CD14-positive monocyte (primary cell): ENCODE data around the gene SOCS2. TPM values are rescaled to one million over a fixed set of nuclear protein-coding genes. Genes with fewer than 3 reads are reported as not detected.

Experiments
- DNase-seq, 3 donors: peaks; one replicate each; pipeline ENCODE4 v3.0.0-alpha.2; 2011 to 2022
- H2AFZ ChIP-seq: 2 replicates; pipeline ENCODE4 v1.6.0; 2012; ENCODE audit warnings: mild to moderate bottlenecking, low read depth, low read length, inconsistent platforms; ENCODE audit not compliant: insufficient read depth, poor library complexity, severe bottlenecking
- H3K27ac ChIP-seq, 2 donors: 1 replicate in 1 of 2; 2 replicates in 1 of 2; pipeline ENCODE4 v1.5.1; 2012 to 2013; ENCODE audit warnings: low read length in 2 of 2, control low read depth in 1 of 2, inconsistent platforms in 1 of 2, low read depth in 1 of 2, mild to moderate bottlenecking in 1 of 2
- H3K27me3 ChIP-seq, 2 donors: one replicate each; pipeline versions ENCODE4 v1.6.0 to v1.6.1; 2011 to 2013; ENCODE audit warnings: low read length in 2 of 2; ENCODE audit not compliant: control insufficient read depth in 2 of 2, insufficient read depth in 2 of 2
- H3K36me3 ChIP-seq, 2 donors: replicated peaks in 1 of 2; 1 replicate in 1 of 2; 2 replicates in 1 of 2; pipeline versions ENCODE4 v1.5.1 to v1.6.1; 2012 to 2013; ENCODE audit warnings: low read length in 2 of 2, control low read depth in 1 of 2, inconsistent platforms in 1 of 2, mild to moderate bottlenecking in 1 of 2; ENCODE audit not compliant: insufficient read depth in 2 of 2, control insufficient read depth in 1 of 2
- H3K4me1 ChIP-seq, 2 donors: 1 replicate in 1 of 2; 2 replicates in 1 of 2; pipeline versions ENCODE4 v1.5.1 to v1.6.1; 2012 to 2013; ENCODE audit warnings: low read length in 2 of 2, control low read depth in 1 of 2, inconsistent platforms in 1 of 2, mild to moderate bottlenecking in 1 of 2, moderate library complexity in 1 of 2; ENCODE audit not compliant: insufficient read depth in 2 of 2, control insufficient read depth in 1 of 2
- H3K4me2 ChIP-seq: replicated peaks from 2 replicates; pipeline ENCODE3; 2012; ENCODE audit warnings: low read length, moderate library complexity, mild to moderate bottlenecking; ENCODE audit not compliant: poor library complexity, severe bottlenecking; ENCODE audit errors: extremely low read depth
- H3K4me3 ChIP-seq, 3 experiments: fragments of 200-600 bp in 1 of 3; sonication (generic) in 1 of 3; replicated peaks in 1 of 3; 1 replicate in 2 of 3; 2 replicates in 1 of 3; pipeline ENCODE4 v1.5.1; 2011 to 2013; ENCODE audit warnings: low read length in 3 of 3, mild to moderate bottlenecking in 3 of 3, control low read depth in 2 of 3, low read depth in 2 of 3, inconsistent platforms in 1 of 3, moderate library complexity in 1 of 3
- H3K79me2 ChIP-seq: 2 replicates; pipeline ENCODE4 v1.6.0; 2012; ENCODE audit warnings: mild to moderate bottlenecking, control low read depth, inconsistent platforms, low read length, moderate library complexity; ENCODE audit not compliant: insufficient read depth
- H3K9ac ChIP-seq: 2 replicates; pipeline ENCODE4 v1.6.0; 2017; ENCODE audit warnings: low read length, mild to moderate bottlenecking; ENCODE audit not compliant: insufficient read depth, poor library complexity, severe bottlenecking
- H3K9me3 ChIP-seq, 2 donors: replicated peaks in 1 of 2; 1 replicate in 1 of 2; 2 replicates in 1 of 2; pipeline versions ENCODE4 v1.5.1 to v1.6.1; 2012 to 2013; ENCODE audit warnings: low read length in 2 of 2, control low read depth in 1 of 2; ENCODE audit not compliant: control insufficient read depth in 1 of 2, insufficient read depth in 1 of 2
- H4K20me1 ChIP-seq: 2 replicates; pipeline ENCODE4 v1.6.0; 2012; ENCODE audit warnings: mild to moderate bottlenecking, low read length, control low read depth, moderate library complexity; ENCODE audit not compliant: insufficient read depth
- H3K27ac Mint-ChIP-seq, 7 donors: one replicate each; pipeline ENCODE4 v1.8.0; 2020; ENCODE audit warnings: mild to moderate bottlenecking in 7 of 7, mixed read lengths in 7 of 7, moderate library complexity in 6 of 7, inconsistent platforms in 2 of 7
- H3K27me3 Mint-ChIP-seq, 3 donors: one replicate each; pipeline ENCODE4 v1.8.0; 2021 to 2022; ENCODE audit warnings: low read depth in 3 of 3, mild to moderate bottlenecking in 3 of 3, mixed read lengths in 3 of 3, moderate library complexity in 3 of 3, inconsistent platforms in 1 of 3
- H3K36me3 Mint-ChIP-seq, 2 donors: one replicate each; pipeline ENCODE4 v1.8.0; 2020; ENCODE audit warnings: mixed read lengths in 2 of 2, inconsistent platforms in 1 of 2, mild to moderate bottlenecking in 1 of 2
- H3K4me1 Mint-ChIP-seq: one replicate; pipeline ENCODE4 v1.8.0; 2020; ENCODE audit warnings: mild to moderate bottlenecking, mixed read lengths
- H3K4me3 Mint-ChIP-seq, 2 donors: one replicate each; pipeline ENCODE4 v1.8.0; 2020; ENCODE audit warnings: mild to moderate bottlenecking in 2 of 2, mixed read lengths in 2 of 2, moderate library complexity in 1 of 2
- H3K9me3 Mint-ChIP-seq, 7 donors: one replicate each; pipeline ENCODE4 v1.8.0; 2020 to 2022; ENCODE audit warnings: mixed read lengths in 7 of 7, mild to moderate bottlenecking in 6 of 7, moderate library complexity in 6 of 7, inconsistent platforms in 2 of 7
- CTCF ChIP-seq: fragments of 200-600 bp; IDR thresholded peaks from one replicate; pipeline ENCODE4 v1.8.0; 2022; ENCODE audit warnings: antibody characterized with exemption, mild to moderate bottlenecking
- WGBS: methylation state at CpG from one replicate; pipeline ENCODE4 v1.1.5; 2013; ENCODE audit warnings: missing lambda C conversion rate; ENCODE audit not compliant: insufficient coverage; 5-methylcytosine and 5-hydroxymethylcytosine counted together
- intact Hi-C, 2 donors: fragments of 100-400 bp; cut with micrococcal nuclease; formaldehyde crosslinking; loops; one replicate each; pipeline versions ENCODE4 v1.15.0 to v1.15.1; 2023
- polyA plus RNA-seq, 3 donors: library from polyadenylated mRNA; depleted of rRNA in 1 of 3; unstranded in 2 of 3; stranded (reverse) in 1 of 3; fragments of 300-500 nt in 2 of 3; fragments of >200 nt in 1 of 3; fragmentation: Illumina TruSeq in 2 of 3; gene quantifications; 1 replicate in 2 of 3; 2 replicates in 1 of 3; pipeline ENCODE4 v1.2.3, GENCODE V29; 2012 to 2021

The SOCS2 gene
- polyA plus RNA-seq, 3 donors, result 0.18 to 0.91 (median 0.22) TPM

- Histone ChIP-seq H3K4me3 (no peak overlapping the region), H3K4me1 (no peaks in the 10 kb centered on the region), H3K27ac (no peak overlapping the region), H4K20me1 (no peaks in the 10 kb centered on the region), H3K79me2 (no peaks in the 10 kb centered on the region), H3K27me3 (peaks cover 37 to 44% of the 10 kb centered on the region in 2 donors), H3K4me2 (no peak overlapping the region), H3K9ac (no peak overlapping the region), H3K36me3 (no peaks in the 10 kb centered on the region), H3K9me3 (no peaks in the 10 kb centered on the region), H2AFZ (no peak overlapping the region)
- peaks cover 0 to 2% (median 0%) of the 10 kb centered on the region in 7 donors for H3K9me3 Mint-ChIP-seq
- no peak overlapping the region for H3K27ac Mint-ChIP-seq
- DNase-seq, result no peak
- peaks cover 34 to 52% (median 40%) of the 10 kb centered on the region in 3 donors for H3K27me3 Mint-ChIP-seq
- TF ChIP-seq CTCF, result no peak
- intact Hi-C loops, result no loop called here
- H3K4me1 Mint-ChIP-seq, result peaks cover 3% of the 10 kb centered on the region
- H3K4me3 Mint-ChIP-seq, result no peak overlapping the region
- peaks cover 0 to 1% of the 10 kb centered on the region in 2 donors for H3K36me3 Mint-ChIP-seq
These were observed 8.2 kb downstream of the SOCS2 start for GRCh38 chr12:93580682-93581081.

GRCh38 chr12:93581370-93581769 lies 8.9 kb downstream of the SOCS2 start:
- peaks cover 0 to 1% of the 10 kb centered on the region in 2 donors for H3K36me3 Mint-ChIP-seq
- H3K4me1 Mint-ChIP-seq, result peaks cover 3% of the 10 kb centered on the region
- Histone ChIP-seq H3K79me2 (no peaks in the 10 kb centered on the region), H3K9ac (no peak overlapping the region), H3K9me3 (no peaks in the 10 kb centered on the region), H3K27me3 (peaks cover 31 to 37% of the 10 kb centered on the region in 2 donors), H3K4me3 (no peak overlapping the region), H3K36me3 (no peaks in the 10 kb centered on the region), H2AFZ (no peak overlapping the region), H3K4me1 (no peaks in the 10 kb centered on the region), H3K27ac (no peak overlapping the region), H4K20me1 (no peaks in the 10 kb centered on the region), H3K4me2 (no peak overlapping the region)
- H3K27me3 Mint-ChIP-seq, result peaks cover 34 to 50% (median 35%) of the 10 kb centered on the region in 3 donors
- peaks cover 0 to 2% (median 0%) of the 10 kb centered on the region in 7 donors for H3K9me3 Mint-ChIP-seq
- WGBS, result 29% methylated on average over 1 of the region's 2 CpGs
- H3K4me3 Mint-ChIP-seq, result peak overlapping the region in 1 of 2 donors; percentile 13
- no peak overlapping the region for H3K27ac Mint-ChIP-seq
- intact Hi-C loops, result no loop called here
- no peak for DNase-seq
- TF ChIP-seq CTCF, result no peak
